ENCODE measurements around the gene ATF7. TPM values are rescaled to one million over a fixed set of nuclear protein-coding genes. Genes with fewer than 3 reads are reported as not detected.

The ATF7 gene
- total RNA-seq, 1 experiment from 2014 or later, result 24.7 TPM

DNA sequence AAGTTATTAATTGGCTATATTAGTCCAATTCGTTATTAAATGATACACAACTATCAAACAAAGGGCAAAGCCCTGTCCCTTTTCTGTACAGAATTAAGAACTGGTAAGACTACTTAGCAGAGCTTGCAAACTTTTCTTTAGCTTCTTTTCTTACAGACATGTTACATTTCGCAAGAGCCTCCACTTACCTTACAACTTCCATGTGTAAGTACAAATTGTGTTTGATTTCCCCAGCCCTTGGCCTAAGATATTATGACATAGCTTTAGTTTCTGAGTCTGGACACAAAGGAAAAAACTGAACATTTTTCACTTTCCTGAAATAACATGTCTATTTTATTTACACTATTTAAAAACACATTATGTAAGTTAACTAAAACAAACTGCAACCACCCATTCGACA is 1.7 kb downstream of the ATF7 start:
- Histone ChIP-seq H3K27ac (no peak overlapping the region), H3K9me3 (ENCODE audit: insufficient read depth, low read depth) (no peaks in the 10 kb centered on the region), H3F3A (ENCODE audit: insufficient read depth, low read depth) (0 out of 2 replicates have a peak, but pooled peaks cover 2% of the 10 kb centered on the region), H3K4me2 (peak overlapping the region; percentile 100), H3K4me1 (replicated peaks; ENCODE audit: insufficient read depth) (peaks cover 29% of the 10 kb centered on the region), H3K4me3 (peak overlapping the region; percentile 82), H2AFZ (no peak overlapping the region), H4K20me1 (ENCODE audit: insufficient read depth) (no peaks in the 10 kb centered on the region; the same call in 1 of the 2 replicates), H3K79me2 (ENCODE audit: low read depth) (peaks cover 56% of the 10 kb centered on the region), H3K27me3 (ENCODE audit: insufficient read depth, low read depth) (no peaks in the 10 kb centered on the region), H3K36me3 (ENCODE audit: low read depth) (no peaks in the 10 kb centered on the region), H3K9me2 (ENCODE audit: insufficient read depth) (no peaks in the 10 kb centered on the region)
- no TSS peak for BruUV-seq (replicated peaks)
- ChIA-PET POLR2A (ENCODE audit: unreplicated experiment) (interaction anchor here (0.6 kb wide), 2 partner anchors 545 to 1587 kb away, joined by 3 to 9 read pairs; partner anchors contain the start of gene SPRYD3), CTCF (interaction anchor here (0.5 kb wide), 1 partner anchor 79 kb away, joined by 3 read pairs; no protein-coding TSS in a partner anchor)
- TF ChIP-seq, protein P1, sequence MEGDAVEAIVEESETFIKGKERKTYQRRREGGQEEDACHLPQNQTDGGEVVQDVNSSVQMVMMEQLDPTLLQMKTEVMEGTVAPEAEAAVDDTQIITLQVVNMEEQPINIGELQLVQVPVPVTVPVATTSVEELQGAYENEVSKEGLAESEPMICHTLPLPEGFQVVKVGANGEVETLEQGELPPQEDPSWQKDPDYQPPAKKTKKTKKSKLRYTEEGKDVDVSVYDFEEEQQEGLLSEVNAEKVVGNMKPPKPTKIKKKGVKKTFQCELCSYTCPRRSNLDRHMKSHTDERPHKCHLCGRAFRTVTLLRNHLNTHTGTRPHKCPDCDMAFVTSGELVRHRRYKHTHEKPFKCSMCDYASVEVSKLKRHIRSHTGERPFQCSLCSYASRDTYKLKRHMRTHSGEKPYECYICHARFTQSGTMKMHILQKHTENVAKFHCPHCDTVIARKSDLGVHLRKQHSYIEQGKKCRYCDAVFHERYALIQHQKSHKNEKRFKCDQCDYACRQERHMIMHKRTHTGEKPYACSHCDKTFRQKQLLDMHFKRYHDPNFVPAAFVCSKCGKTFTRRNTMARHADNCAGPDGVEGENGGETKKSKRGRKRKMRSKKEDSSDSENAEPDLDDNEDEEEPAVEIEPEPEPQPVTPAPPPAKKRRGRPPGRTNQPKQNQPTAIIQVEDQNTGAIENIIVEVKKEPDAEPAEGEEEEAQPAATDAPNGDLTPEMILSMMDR (conservative IDR thresholded peaks at IDR 0.05), result no peak
- TF ChIP-seq EZH2 (IDR thresholded peaks at IDR 0.05; ENCODE audit: low read depth), result no peak
- intact Hi-C loops (cut with micrococcal nuclease; ENCODE audit: unreplicated experiment), result no loop called here
- DNase-seq, result no peak

DNA sequence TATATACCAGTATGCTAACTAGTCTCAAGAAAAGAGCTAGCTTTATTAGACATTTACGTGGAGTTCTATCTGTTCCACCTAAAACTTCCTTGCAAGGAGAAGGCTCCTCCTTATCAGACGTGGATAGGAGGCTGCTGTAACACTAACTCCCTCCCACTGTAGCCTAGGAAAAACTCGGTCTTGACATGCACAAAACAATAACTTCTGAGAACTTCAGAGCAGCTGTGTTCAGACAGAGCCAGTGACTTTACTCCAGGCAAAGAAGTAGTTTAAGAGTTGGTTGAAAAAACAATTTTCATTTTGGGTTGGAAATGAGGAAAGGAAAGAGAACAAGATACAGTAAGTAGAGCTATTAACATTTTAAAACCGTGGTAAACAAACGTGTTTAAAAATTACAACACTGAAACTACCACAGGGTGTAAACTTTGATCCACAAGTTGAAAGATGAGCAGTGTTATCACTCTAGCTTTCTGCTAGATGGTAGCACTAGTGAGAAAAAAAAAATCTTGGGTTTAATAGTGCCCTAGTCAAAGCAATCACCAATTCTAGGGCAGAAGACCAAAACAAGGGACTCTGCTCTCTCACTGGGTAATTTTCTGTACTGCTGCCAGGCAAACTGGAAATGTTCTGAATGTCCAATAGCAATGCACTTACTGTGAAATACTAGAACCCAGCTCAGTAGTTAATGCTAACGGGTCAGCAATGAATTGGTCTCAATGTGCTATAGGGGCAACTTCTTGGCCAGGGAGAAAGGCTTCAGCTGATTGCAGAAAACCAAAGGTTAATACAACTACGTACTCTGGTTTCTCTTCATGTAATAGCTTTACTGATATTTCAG is 2.4 kb downstream of the ATF7 start:
- Histone ChIP-seq H3K27ac (no peak overlapping the region), H3K27me3 (ENCODE audit: insufficient read depth, low read depth) (no peaks in the 10 kb centered on the region), H4K20me1 (ENCODE audit: insufficient read depth) (no peaks in the 10 kb centered on the region; the same call in 1 of the 2 replicates), H2AFZ (no peak overlapping the region), H3F3A (ENCODE audit: insufficient read depth, low read depth) (no peaks in the 10 kb centered on the region), H3K4me2 (peak overlapping the region; percentile 100), H3K79me2 (ENCODE audit: low read depth) (peaks cover 56% of the 10 kb centered on the region), H3K9me3 (ENCODE audit: insufficient read depth, low read depth) (no peaks in the 10 kb centered on the region), H3K4me1 (replicated peaks; ENCODE audit: insufficient read depth) (peaks cover 29% of the 10 kb centered on the region), H3K4me3 (no peak overlapping the region; the same call in 1 of the 2 replicates), H3K9me2 (ENCODE audit: insufficient read depth) (no peaks in the 10 kb centered on the region), H3K36me3 (ENCODE audit: low read depth) (no peaks in the 10 kb centered on the region)
- no peak for DNase-seq
- intact Hi-C loops (cut with micrococcal nuclease; ENCODE audit: unreplicated experiment), result no loop called here
- BruUV-seq (replicated peaks), result no TSS peak
- POLR2A ChIA-PET (ENCODE audit: unreplicated experiment), result interaction anchor here (0.6 to 0.7 kb wide), 4 partner anchors 52 to 1586 kb away, joined by 3 read pairs; partner anchors contain the start of gene ATP5MC2
- CTCF ChIA-PET, result interaction anchor here (0.5 kb wide), 1 partner anchor 207 kb away, joined by 3 read pairs; no protein-coding TSS in a partner anchor
- no peak for TF ChIP-seq EZH2 (IDR thresholded peaks at IDR 0.05; ENCODE audit: low read depth)
- TF ChIP-seq, protein P1 (conservative IDR thresholded peaks at IDR 0.05), result no peak

DNA sequence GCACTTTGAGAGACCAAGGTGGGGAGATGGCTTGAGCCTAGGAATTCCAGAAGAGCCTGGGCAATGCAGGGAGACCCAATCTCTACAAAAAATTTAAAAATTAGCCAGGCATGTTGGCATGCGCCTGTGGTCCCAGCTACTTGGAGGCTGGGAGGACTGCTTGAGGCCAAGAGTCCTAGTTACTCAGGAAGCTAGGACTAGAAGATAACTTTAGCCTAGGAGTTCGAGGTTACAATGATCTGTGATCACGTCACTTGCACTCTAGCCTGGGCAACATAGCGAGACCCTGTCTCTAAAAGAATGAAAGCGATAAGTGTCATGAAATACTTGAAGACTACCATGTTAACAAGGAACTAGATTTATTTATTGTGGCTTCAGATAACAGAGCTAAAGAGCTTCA is 3.5 kb downstream of the ATF7 start:
- Histone ChIP-seq H3K36me3 (ENCODE audit: low read depth) (no peaks in the 10 kb centered on the region), H3K4me1 (replicated peaks; ENCODE audit: insufficient read depth) (peaks cover 29% of the 10 kb centered on the region), H3K9me2 (ENCODE audit: insufficient read depth) (no peaks in the 10 kb centered on the region), H3K4me2 (no peak overlapping the region), H3K9me3 (ENCODE audit: insufficient read depth, low read depth) (no peaks in the 10 kb centered on the region), H3K4me3 (no peak overlapping the region), H3K27me3 (ENCODE audit: insufficient read depth, low read depth) (no peaks in the 10 kb centered on the region), H3K27ac (no peak overlapping the region), H4K20me1 (ENCODE audit: insufficient read depth) (no peaks in the 10 kb centered on the region; the same call in 1 of the 2 replicates), H3K79me2 (ENCODE audit: low read depth) (peaks cover 56% of the 10 kb centered on the region), H2AFZ (no peak overlapping the region), H3F3A (ENCODE audit: insufficient read depth, low read depth) (no peaks in the 10 kb centered on the region; the same call in 1 of the 2 replicates)
- intact Hi-C loops (cut with micrococcal nuclease; ENCODE audit: unreplicated experiment), result no loop called here
- ChIA-PET CTCF (interaction anchor here (0.6 kb wide), 1 partner anchor 396 kb away, joined by 3 read pairs; no protein-coding TSS in a partner anchor), POLR2A (ENCODE audit: unreplicated experiment) (interaction anchor here (0.6 to 0.7 kb wide), 2 partner anchors 41 to 53 kb away, joined by 3 to 7 read pairs; no protein-coding TSS in a partner anchor)
- TF ChIP-seq EZH2 (IDR thresholded peaks at IDR 0.05; ENCODE audit: low read depth), result no peak
- TF ChIP-seq, protein P1 (conservative IDR thresholded peaks at IDR 0.05), result no peak
- BruUV-seq (replicated peaks), result no TSS peak
- DNase-seq, result no peak

All from PC-9 (cell line).